HG03520 (cell line): ENCODE results near the gene THUMPD2.
A peak's percentile ranks its signal among the peaks of the same experiment; 100 is the strongest.
"Not testable (repeated sequence)": the region's sequence is repeated elsewhere in the genome, so short reads cannot be mapped to it uniquely, and the experiment has no call there.

Experiments used
- ATAC-seq: cut with Tn5 transposase; IDR thresholded peaks from one replicate; pipeline ENCODE4 v1.9.1; 2021; ENCODE audit warnings: mild to moderate bottlenecking, moderate library complexity; ENCODE audit not compliant: unreplicated experiment

THUMPD2 gene

GRCh38 chr2:39762448-39762847, 16.6 kb downstream of the THUMPD2 start:
- no peak for ATAC-seq

- no peak for ATAC-seq
Observed at GRCh38 chr2:39757156-39757555, 21.9 kb downstream of the THUMPD2 start.

- no peak for ATAC-seq
Observed at GRCh38 chr2:39755466-39755865, 23.6 kb downstream of the THUMPD2 start.

- ATAC-seq: no peak
Observed at GRCh38 chr2:39743269-39743776, 35.7 kb downstream of the THUMPD2 start.

- no peak for ATAC-seq
Observed at GRCh38 chr2:39741871-39742270, 37.2 kb downstream of the THUMPD2 start.

- ATAC-seq: no peak
Observed at GRCh38 chr2:39739386-39739785, 39.7 kb downstream of the THUMPD2 start.

- ATAC-seq: no peak
Observed at GRCh38 chr2:39738936-39739335, 40.1 kb downstream of the THUMPD2 start.

GRCh38 chr2:39737661-39738060, 41.4 kb downstream of the THUMPD2 start:
- no peak for ATAC-seq

GRCh38 chr2:39736640-39737039, 42.4 kb downstream of the THUMPD2 start:
- ATAC-seq: no peak

GRCh38 chr2:39735648-39736047, 43.4 kb downstream of the THUMPD2 start:
- no peak for ATAC-seq

- ATAC-seq: no peak
Observed at GRCh38 chr2:39734445-39734844, 44.6 kb downstream of the THUMPD2 start.

- ATAC-seq: no peak
Observed at GRCh38 chr2:39733070-39733674, 45.9 kb downstream of the THUMPD2 start.

GRCh38 chr2:39732482-39732881, 46.6 kb downstream of the THUMPD2 start:
- no peak for ATAC-seq

- ATAC-seq: no peak
Observed at GRCh38 chr2:39731546-39731945, 47.5 kb downstream of the THUMPD2 start.

- no peak for ATAC-seq
Observed at GRCh38 chr2:39730685-39731302, 48.3 kb downstream of the THUMPD2 start.

GRCh38 chr2:39730276-39730675, 48.8 kb downstream of the THUMPD2 start:
- no peak for ATAC-seq

- peak; percentile 63 for ATAC-seq
Observed at GRCh38 chr2:39728941-39729351, 50.1 kb downstream of the THUMPD2 start.

GRCh38 chr2:39728085-39728484, 51.0 kb downstream of the THUMPD2 start:
- ATAC-seq: not testable (repeated sequence)

- ATAC-seq: no peak
Observed at GRCh38 chr2:39725401-39725800, 53.7 kb downstream of the THUMPD2 start.

GRCh38 chr2:39724828-39725144, 54.3 kb downstream of the THUMPD2 start:
- no peak for ATAC-seq

GRCh38 chr2:39723946-39724827, 54.9 kb downstream of the THUMPD2 start:
- ATAC-seq: no peak

GRCh38 chr2:39723497-39723896, 55.6 kb downstream of the THUMPD2 start:
- ATAC-seq: no peak
